ENCODE results near the gene SUPT4H1.

SUPT4H1 gene

DNA sequence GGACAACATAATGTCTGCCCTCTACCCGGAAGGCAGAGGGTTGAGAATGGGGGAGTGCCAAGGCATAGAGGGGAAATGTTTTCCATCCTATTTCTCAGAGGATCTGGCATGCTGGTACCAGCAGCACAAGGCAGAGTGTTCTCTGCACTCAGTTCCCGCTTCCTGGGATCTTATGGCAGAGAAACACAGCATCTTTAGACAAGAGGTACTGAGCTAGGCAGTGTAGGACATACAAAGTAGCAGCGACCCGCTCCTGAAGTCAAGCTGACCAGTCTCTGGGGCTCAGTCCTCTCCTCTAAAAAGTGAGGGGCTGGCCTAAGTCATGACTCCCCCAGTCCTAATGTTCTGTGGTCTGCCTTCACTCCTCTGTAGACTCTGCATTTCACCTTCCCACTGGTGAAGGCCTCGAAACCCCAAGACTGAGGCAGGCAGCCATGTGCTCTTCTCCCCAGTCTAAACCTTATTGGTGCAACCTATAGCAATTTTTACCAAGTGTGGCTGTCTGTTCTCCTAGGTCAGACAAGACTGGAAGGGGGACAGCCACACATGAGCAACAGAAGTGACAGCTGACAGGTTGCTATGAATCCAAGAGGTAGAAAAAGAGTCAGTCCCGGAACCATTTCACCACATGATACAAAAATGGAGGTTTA, 12.1 kb downstream of the SUPT4H1 start:
- DNase-seq (ENCODE audit: low read depth) = no peak

DNA sequence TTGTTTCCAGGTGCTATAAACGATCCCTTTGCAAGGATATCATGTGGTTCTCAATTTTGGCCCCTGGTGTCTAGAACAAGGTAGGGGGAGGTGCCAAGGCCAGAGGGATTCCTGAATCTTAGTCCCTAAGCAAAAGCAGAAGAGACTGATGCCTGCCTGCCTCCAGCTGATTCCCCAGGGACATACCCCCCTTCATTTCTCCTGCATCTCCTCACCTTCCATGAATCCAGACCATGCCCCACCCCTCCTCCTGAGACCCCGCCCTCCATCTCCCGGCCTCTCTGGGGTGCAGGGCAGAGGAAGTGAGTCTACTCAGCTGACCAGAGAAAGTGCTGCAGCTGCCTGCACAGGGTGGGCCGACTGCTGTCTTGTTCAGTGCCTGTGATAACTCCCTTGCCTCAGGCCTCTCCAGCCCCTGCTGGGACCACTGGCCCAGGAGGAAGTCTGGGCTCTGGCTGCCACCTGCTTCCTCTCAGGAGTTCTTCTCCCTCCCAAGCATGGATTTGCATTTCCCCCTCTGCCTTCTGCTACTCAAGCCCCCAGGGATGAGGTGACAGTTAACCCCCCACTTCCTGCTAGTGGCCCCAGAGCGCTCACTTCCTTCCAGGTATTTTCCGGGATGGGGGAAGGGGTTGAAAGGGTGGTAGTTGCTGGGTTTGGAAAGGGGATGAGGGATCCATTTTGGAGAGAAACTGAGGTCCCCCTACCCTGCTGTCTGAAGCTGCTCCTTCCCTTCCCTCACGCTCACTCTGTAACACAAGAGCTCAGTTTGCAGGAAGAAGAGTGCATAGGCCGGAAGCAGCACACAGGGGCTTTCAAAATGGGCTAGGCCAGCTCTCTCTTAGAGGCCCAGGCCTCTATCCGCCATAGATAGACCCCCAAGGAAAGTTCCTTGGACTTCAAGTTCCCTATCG, 12.9 kb downstream of the SUPT4H1 start:
- peak; percentile 82 for DNase-seq (ENCODE audit: low read depth)

DNA sequence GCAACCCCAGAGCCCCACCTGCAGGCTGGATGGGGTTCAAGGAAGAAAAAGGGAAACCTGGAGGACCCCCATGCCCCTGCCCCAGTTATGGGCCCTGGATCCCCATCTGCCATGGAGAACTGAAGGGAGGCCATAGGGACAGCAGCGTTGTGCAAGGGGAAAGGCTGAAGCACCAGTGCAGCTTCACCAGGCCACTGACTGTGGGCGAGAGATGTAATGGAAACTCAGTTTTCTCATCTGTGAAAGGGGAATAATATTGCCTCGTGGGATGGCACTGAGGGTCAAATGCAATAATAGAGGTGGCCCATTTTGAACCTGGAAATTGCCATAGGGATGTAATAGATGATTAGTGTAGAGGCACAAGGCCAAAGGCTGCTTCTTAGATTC, 13.6 kb downstream of the SUPT4H1 start:
- DNase-seq (ENCODE audit: low read depth) = no peak

DNA sequence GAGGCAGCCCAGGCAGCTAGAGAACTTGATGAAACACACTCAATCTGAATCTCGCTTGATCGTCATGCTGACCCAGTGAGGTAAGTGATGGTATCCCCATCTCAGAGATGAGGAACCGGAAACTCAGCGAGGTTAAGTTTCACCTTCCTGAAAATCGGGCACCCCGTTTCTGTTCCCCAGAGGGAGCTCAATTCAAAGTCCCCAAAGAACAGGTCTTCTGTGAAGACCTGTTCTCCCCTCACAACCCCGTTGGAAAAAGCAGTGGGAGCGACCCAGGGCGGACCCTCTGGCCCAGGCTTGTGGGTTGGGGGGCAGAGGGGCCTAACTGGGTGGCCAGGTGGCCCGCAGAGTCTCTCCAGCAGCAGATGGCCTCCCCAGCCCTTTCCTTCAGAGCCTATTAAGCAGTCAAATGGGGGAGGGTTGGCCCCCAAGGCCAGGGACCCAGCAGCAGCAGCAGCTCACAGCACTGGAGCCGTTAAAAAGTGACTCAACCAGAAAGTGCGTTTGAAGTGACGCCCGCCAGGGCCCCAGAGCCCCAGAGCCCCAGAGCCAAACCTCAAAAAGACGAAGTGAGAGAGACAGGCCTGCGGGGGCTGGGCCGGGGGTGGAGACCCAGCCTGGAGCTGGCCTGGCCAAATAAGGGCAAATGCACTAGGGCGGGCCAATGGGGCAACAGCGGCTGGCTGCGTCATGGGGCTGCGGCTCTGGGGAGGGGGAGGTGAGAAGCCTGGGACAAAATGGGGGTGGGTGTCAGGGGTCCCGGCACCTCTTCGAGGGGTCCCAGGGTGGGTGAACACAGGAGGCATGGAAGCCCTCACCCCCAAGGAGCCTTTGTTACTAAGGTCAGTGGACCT, 14.2 kb downstream of the SUPT4H1 start:
- DNase-seq (ENCODE audit: low read depth) = peak; percentile 93

DNA sequence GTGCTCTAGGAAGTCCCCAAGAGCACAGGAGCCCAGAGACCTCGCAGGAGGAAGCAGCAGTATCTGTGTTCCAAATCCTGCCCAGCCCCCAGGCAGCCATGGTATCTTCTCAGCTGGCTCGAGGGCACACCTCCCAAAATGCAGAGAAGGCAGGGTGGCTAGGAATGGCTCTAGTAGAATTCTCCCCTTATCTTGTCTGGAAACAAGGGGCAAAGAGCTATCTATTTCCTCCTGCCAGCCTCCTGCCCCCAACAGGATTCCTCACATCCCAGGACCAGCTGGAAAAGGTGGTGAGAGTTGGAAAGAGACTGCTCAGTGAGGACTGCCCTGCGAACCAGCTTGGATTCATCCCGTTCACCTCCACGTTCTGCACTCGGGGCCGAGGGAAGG, 14.8 kb downstream of the SUPT4H1 start:
- DNase-seq (ENCODE audit: low read depth) = no peak

DNA sequence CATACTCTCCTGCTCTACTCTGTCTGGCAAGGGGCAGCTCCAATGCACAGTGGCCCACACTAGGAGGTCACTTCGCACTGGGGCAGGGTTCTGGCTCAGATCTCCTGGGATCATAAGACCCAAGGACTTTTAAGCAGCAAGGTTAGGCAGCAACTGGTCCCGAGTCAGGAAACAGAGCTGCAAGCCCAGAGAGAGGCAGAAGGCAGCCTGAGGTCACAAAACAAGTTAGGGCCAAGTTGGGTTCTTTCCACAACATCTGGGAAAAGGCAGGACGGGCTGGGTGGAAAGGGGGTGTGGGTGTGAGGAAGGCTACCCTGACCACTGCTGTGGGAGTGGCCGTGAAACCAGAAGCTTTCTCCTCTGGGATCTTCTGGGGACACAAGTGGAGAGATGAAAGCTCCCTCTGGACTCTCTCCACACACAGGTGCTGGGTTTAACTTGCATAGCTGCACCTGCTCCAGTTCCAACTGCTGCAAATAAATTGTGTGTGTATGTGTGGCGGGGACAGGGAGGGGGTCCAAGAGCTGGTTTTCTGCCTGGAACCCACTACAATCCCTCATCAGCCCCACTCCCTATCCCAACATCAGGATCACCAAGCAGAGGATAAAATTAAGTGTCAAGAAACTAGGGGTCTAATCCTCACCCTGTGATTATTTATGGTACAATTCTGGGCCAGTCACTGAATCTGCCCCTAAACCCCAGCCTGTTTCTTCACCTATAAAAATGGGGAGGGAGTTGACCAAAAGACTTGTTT, 15.4 kb downstream of the SUPT4H1 start:
- no peak for DNase-seq (ENCODE audit: low read depth)

DNA sequence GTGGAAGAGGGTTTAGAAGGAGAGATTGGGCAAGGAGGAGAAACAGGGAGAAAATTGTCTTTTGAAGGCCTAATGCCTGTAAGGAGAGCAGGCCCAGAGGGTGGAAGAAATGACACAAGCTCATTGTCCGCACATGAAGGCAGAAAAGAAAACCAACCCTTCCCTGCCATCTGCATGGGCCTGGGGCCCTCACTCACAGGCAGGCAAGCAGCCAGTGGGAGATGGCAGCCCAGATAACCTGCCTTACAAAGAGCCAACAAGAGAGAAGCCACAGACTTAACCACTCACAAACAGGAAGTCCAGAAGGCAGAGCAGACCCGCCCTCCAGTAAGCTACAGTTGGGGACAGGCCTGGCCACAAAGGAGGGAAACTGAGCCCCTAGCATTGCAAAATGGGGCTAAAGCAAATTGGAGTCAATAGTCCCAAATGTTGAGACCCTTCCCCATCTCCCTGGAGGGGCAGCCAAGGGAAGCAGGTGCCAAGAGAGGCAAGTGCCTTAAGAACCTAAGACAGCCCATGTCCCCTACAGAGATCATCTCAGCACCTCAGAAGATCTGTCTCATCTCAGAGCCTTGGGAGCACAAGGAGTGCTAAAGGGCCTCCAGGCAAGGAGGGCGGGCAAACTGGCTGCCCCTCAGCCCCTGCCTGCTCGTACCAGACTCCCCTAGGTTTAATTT, 16.1 kb downstream of the SUPT4H1 start:
- DNase-seq (ENCODE audit: low read depth) = no peak

DNA sequence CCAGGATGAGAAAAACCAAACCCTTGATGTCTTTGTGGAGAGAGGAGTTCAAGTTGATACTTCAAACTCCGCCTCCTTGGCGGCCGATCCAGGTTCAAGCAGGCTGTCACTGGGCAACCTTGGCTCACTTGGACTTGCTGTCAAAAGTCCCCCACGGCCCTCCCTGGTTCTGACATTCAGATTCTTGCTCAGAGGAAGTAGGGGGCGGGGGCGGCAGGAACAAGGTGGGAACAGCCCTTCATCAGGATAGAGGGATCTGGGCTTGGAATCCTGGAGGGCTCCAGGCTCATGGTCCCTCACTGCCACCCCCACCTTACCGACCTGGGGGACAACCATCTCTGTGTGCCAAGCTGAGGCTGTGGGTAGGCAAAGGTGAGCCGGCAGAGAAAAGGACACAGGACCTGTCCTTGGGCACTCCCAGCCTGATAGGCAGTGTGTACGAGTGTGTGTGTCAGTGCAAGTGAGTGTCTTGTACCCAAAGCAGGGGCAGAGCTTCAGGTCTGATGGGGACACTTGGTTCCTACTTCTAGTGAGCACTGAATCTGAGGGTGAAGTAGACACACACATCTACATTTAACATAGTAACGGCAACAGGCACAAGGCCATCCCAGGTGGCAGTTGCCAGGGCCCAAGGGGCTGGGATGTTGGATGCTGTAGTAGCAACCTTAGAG, 16.8 kb downstream of the SUPT4H1 start:
- DNase-seq (ENCODE audit: low read depth) = no peak

DNA sequence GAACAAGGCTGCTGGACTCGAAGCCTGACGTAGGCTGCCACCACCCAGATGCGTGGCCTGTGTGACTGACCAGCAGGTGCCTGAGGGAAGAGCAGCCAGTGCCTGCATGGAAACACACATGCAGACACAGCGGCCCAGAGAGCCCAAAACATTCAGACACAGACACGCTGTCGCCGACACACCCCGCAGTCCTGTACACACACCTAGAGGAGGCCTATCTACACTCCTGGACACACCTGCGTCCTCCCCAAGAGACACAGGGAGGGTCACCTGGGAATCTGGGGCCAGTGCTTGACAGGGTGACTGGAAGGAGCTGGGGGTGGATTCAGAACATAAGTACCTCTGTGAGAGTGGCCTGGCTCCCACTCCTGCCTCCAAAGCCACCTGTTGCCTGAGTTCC, 17.3 kb downstream of the SUPT4H1 start:
- DNase-seq (ENCODE audit: low read depth) = no peak

DNA sequence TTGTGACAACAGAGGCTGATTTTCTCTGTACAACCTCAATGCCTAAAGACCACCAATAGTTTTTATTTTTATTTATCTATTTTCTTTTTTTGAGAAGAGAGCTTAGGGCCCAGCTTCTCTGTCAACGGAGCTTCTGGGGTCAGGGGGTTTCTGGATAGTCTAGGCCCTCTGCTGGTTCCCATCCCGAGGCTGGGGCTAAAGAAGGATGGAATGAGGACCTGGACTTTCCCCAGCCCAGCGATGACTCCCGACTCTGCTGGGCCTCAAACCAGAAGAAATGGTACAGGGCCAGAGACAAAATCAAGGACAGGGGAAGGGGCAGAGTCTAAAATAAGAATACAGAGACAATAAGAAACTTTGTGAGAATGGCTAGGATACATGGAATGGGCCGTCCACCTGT, 17.7 kb downstream of the SUPT4H1 start:
- no peak for DNase-seq (ENCODE audit: low read depth)

DNA sequence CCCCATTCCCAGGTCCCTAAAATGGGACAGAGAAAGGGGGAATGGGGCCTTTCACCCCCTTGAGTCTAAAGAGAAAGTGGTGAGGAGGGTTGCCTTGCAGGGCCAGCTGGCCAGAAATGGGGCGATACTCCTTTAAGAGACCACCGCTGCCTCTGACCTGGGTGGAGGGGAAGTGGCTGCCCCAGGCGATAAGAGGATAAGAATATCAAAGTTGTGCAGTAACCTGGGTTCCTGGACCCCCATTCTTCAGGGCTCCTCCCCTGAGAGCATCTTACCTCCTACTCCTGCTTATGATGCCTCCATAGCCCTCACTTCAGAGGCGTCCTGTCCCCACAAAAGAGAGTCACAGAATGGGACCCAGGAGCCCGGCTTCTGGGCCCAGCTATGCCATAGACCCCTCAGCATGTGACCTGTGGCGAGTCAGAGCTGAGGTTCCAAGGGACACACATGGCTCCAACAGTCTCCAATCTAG, 18.2 kb downstream of the SUPT4H1 start:
- DNase-seq (ENCODE audit: low read depth) = no peak

DNA sequence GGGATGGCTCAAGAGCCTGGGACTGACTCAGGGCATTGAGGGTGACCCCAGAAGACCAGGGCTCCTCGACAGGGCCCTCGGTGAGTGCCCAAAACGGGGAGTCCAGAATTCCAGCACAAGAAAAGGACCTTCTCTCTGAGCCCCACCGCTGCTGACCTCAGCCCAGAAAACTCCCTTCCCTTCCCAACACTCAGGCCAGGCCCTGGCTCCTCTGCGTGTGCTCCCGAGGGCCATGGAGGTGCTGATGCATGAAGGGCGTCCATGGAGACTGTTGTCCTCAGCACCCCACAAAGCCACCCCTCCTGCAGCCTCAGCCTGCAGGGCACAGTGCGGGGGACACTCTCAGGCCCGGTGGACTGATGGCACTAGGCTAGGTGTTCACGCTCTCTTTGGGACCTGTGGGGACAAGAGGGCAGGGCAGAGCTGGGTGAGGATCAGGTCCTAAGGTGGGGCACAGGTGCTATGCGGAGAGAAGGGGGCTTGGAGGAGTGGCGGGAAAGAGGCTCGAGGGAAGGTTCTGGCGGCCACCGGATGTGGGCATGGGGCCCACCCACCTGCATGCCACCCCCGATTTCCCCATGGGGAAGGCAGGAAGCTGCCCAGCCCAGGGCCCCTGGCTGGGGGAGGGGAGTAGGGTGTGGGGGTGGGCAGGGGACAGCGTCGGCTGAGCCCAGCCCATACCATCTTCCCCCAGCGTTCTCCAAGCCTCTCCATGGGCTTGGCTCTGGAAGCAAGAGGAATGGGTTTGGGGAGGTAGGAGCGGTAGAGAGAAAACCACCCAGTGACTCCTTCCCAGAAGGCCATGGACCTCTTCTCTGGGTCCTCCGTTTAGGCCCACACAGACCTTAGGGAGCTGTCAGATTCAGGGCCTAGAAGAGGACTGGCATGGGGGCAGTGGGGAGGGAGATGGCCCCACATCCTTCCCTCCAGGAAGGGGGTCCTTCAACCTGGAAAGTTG, 18.9 kb downstream of the SUPT4H1 start:
- DNase-seq (ENCODE audit: low read depth) = no peak

DNA sequence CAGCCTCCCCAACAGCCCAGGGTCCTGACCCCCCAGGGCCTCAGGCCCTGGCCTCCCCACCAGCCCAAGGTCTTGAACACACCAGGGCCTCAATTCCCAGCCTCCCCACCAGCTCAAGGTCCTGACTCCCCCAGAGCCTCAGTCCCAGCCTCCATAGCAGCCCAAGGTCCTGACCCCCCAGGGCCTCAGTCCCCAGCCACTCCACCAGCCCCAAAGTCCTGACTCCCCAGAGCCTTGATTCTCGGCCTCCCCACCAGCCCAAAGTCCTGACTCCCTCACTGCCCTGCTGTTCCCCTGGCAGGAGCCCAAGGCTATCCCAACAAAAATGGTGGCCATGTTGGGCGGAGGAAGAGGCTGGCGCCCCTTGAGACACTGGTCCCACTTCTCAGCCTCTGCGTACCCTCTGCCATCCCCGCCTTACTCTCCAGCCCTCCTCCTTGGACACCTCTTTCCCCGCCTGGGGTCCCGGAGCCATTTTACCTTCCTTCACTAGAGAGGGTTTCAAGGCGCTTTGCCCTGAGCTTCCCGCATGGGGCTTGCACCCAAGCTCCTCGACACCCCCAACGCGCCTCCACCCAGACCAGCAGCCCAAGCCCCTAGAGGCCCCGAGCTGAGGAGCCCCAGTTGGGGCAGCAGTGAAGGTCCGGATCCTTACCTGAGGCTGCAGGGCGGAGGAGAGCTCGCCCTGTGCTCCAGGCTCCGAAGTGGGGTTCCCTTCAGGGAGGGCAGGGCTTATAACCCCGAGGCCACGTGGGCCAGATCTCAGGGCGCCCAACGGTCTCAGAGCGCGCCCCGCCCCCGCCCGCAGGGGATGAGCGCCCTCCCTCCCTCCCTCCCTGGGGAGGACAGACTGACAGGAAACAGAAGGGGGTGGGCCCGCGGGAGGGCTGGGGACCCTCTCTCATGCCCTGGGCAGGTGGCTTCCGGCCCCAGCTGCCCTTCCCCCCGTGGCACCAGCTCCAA, 19.9 kb downstream of the SUPT4H1 start:
- DNase-seq (ENCODE audit: low read depth) = no peak

DNA sequence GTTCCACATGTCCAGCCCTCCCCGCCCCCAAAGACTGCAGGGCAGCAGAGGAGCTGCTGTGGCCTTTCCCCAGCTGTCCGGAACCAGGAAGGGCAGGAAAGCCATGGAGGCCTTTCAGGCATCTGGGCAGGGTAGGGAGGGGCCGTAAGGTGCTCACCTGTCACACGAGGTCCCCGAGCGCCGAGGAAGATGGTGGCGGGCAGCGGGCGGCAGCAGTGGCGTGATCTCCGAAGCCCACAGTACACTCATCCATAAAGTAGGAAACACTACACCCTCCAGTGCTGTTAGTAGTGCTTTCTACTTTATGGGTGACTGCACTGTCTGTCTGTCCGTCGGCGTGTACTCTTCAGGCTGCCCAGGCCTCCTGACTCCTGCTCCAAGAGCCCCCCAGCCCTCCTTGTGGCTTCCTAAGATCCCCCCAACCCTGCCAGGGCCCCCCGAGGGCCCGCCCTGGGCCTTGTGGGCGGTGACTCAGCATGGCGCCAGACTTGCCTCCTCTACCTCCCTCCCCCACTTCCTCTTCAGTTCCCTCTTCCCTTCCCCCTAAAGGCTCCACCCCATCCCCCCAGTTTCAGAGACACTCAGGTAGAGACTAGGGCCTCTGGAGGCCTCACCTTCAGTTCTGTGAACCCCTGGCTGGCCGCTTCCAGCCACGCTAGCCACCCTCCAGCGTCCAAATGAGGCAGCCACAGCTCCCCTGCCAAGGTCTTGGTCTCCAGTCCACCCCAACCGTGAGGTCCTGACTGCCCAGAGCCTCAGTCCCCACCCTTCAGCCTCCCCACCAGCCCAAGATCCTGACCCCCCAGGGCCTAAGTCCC, 20.8 kb downstream of the SUPT4H1 start:
- no peak for DNase-seq (ENCODE audit: low read depth)

DNA sequence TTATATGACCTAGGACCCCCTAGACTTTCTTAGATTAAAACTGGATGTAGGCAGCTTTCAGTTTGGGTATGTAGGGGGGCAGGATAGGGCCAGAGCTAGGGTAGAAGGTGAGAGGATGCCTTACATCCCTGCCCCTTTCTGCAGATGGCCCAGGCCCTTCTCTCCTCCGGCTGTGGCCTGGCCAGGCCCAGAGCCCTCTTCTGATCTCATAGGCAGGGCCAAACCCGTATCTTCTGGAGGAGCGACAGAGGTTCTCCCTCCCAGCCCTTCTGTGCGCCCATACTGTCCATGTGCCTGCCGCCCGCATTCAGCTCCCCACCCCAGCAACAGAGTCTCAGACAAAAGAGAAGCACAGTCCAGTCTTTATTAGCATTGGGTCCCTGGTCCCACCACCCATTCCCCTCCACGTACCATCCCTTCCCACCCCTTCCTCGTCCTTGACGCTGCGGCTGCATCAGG, 21.4 kb downstream of the SUPT4H1 start:
- no peak for DNase-seq (ENCODE audit: low read depth)

DNA sequence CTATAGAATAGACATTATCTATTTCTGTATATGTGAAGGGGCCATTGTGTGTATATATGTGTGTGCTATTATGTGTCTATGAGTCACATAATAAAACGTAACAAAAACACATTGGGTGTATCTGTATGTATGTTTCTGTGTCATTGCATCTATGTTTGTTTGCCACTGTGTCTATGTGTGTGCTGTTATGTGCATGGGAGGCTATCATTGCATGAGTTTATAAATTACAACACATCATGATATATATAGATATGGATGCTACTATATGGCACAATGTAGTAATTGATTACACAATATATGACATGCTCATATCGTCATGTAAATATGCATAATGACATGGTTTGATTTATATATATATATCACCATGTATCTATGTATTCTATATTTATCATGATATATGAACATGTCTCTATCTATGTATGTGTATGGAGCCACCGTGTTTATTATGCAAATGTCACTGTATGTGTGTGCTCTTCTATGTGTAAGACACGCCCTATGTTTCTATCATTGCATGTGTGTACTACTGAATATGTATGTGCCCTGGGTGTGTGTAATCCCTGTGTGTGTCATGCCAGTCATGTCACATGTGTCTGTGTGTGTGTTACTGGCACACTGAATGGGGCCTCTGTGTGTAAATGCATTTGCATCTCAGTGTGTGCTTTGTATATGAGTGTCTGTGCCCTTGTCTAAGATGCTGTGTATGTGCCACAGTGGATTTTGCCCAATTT, 22.0 kb downstream of the SUPT4H1 start:
- no peak for DNase-seq (ENCODE audit: low read depth)
